A673 (cell line): ENCODE measurements around the gene TTLL8. TPM values are rescaled to one million over a fixed set of nuclear protein-coding genes. Genes with fewer than 3 reads are reported as not detected.

Experiments used
- BruUV-seq: library from RNA; stranded (reverse); fragments of 400-500 nt; replicated peaks from 2 replicates; lab custom pipeline; 2021; lab: Mats Ljungman, UMichigan
- CTCF ChIA-PET: fragments of 300-600 bp; sonication (Branson Sonifier 250); formaldehyde crosslinking; loops from one replicate; lab custom pipeline; 2022; ENCODE audit warnings: antibody characterized with exemption; lab: Charles Lee
- POLR2A ChIA-PET: fragments of 300-600 bp; sonication (Branson Sonifier 250); formaldehyde crosslinking; loops from one replicate; lab custom pipeline; 2022; ENCODE audit warnings: antibody characterized with exemption; ENCODE audit not compliant: low non-redundant PET; lab: Charles Lee
- DNase-seq: peaks from one replicate; pipeline ENCODE4 v3.0.0-alpha.2; 2015; ENCODE audit warnings: low spot score
- H3K27ac ChIP-seq: fragments of 200-600 bp; sonication (generic); 2 replicates; pipeline ENCODE4 v1.5.1; 2016; ENCODE audit warnings: mixed run types, low read depth, mild to moderate bottlenecking, mixed read lengths, antibody characterized with exemption, low read length; ENCODE audit not compliant: poor library complexity, severe bottlenecking
- H3K27me3 ChIP-seq: fragments of 200-600 bp; sonication (generic); replicated peaks from 2 replicates; pipeline ENCODE4 v1.6.1; 2017; ENCODE audit warnings: mixed run types, low read depth, mild to moderate bottlenecking, mixed read lengths, antibody characterized with exemption, low read length; ENCODE audit not compliant: insufficient read depth, poor library complexity
- H3K36me3 ChIP-seq: fragments of 200-600 bp; sonication (generic); 2 replicates; pipeline ENCODE4 v1.6.1; 2016; ENCODE audit warnings: mixed run types, mild to moderate bottlenecking, mixed read lengths, antibody characterized with exemption, low read length; ENCODE audit not compliant: insufficient read depth, poor library complexity, severe bottlenecking
- H3K4me1 ChIP-seq: fragments of 200-600 bp; sonication (generic); 2 replicates; pipeline ENCODE4 v1.6.1; 2017; ENCODE audit warnings: mixed run types, mild to moderate bottlenecking, mixed read lengths, antibody characterized with exemption, low read length; ENCODE audit not compliant: insufficient read depth, poor library complexity, severe bottlenecking
- H3K4me3 ChIP-seq: fragments of 200-600 bp; sonication (generic); 2 replicates; pipeline ENCODE4 v1.5.1; 2016; ENCODE audit warnings: low read depth, mixed run types, mild to moderate bottlenecking, mixed read lengths, low read length; ENCODE audit not compliant: poor library complexity, severe bottlenecking
- H3K9me3 ChIP-seq: fragments of 200-600 bp; sonication (generic); 2 replicates; pipeline ENCODE4 v1.6.1; 2016; ENCODE audit warnings: mixed run types, low read depth, mild to moderate bottlenecking, mixed read lengths, antibody characterized with exemption, low read length; ENCODE audit not compliant: poor library complexity, severe bottlenecking
- CTCF ChIP-seq: fragments of 300-800, 200-600 bp; sonication (generic); conservative IDR thresholded peaks from 2 replicates; pipeline ENCODE4 v1.5.1; 2017; ENCODE audit warnings: low read depth, mild to moderate bottlenecking, antibody characterized with exemption, low read length, moderate library complexity, mixed read lengths
- EZH2 ChIP-seq: fragments of 200-600 bp; sonication (generic); IDR thresholded peaks from 2 replicates; pipeline ENCODE4 v1.6.1; 2017; ENCODE audit warnings: borderline replicate concordance, low read depth, mild to moderate bottlenecking, mixed read lengths, antibody characterized with exemption, low read length; ENCODE audit not compliant: poor library complexity, severe bottlenecking
- intact Hi-C: fragments of 100-400 bp; cut with micrococcal nuclease; formaldehyde crosslinking; loops from one replicate; pipeline ENCODE4 v1.10.0; 2022; ENCODE audit not compliant: unreplicated experiment
- total RNA-seq: library from RNA; stranded (reverse); gene quantifications from 2 replicates; pipeline ENCODE4 v1.2.3, GENCODE V29; 2021

Gene TTLL8
- total RNA-seq, 1 experiment from 2014 or later: not detected

GRCh38 chr22:50048061-50048765 lies 9.9 kb downstream of the TTLL8 start:
- no peak overlapping the region for H3K27ac ChIP-seq
- H3K9me3 ChIP-seq: no peaks in the 10 kb centered on the region
- H3K27me3 ChIP-seq: no peaks in the 10 kb centered on the region
- intact Hi-C loops: no loop called here
- TF ChIP-seq EZH2: no peak
- no peak for TF ChIP-seq CTCF
- POLR2A ChIA-PET: interaction anchor here (0.5 kb wide), 1 partner anchor 167 kb away, joined by 4 read pairs; no protein-coding TSS in a partner anchor
- H3K4me3 ChIP-seq: no peak overlapping the region
- no peak for DNase-seq
- BruUV-seq: no TSS peak
- CTCF ChIA-PET: no interaction called here
- H3K4me1 ChIP-seq: no peaks in the 10 kb centered on the region
- no peaks in the 10 kb centered on the region for H3K36me3 ChIP-seq

GRCh38 chr22:50047346-50047745 lies 10.8 kb downstream of the TTLL8 start:
- DNase-seq: no peak
- H3K4me1 ChIP-seq: no peaks in the 10 kb centered on the region
- no peaks in the 10 kb centered on the region for H3K27me3 ChIP-seq
- no TSS peak for BruUV-seq
- H3K27ac ChIP-seq: no peak overlapping the region
- no peaks in the 10 kb centered on the region for H3K9me3 ChIP-seq
- H3K36me3 ChIP-seq: no peaks in the 10 kb centered on the region
- H3K4me3 ChIP-seq: no peak overlapping the region
- intact Hi-C loops: no loop called here
- no peak for TF ChIP-seq CTCF
- no peak for TF ChIP-seq EZH2
- CTCF ChIA-PET: no interaction called here
- POLR2A ChIA-PET: no interaction called here

- Histone ChIP-seq H3K4me1 (no peaks in the 10 kb centered on the region), H3K36me3 (no peaks in the 10 kb centered on the region), H3K9me3 (no peaks in the 10 kb centered on the region), H3K27ac (no peak overlapping the region), H3K27me3 (no peaks in the 10 kb centered on the region), H3K4me3 (no peak overlapping the region)
- intact Hi-C loops: no loop called here
- no TSS peak for BruUV-seq
- POLR2A ChIA-PET: no interaction called here
- no peak for TF ChIP-seq CTCF
- no peak for TF ChIP-seq EZH2
- CTCF ChIA-PET: no interaction called here
- DNase-seq: no peak
These were observed 11.4 kb downstream of the TTLL8 start for GRCh38 chr22:50046481-50047245.
